Large intestine (tissue), 3 donors: ENCODE measurements around the gene CELF4. TPM values are rescaled to one million over a fixed set of nuclear protein-coding genes. Genes with fewer than 3 reads are reported as not detected.

Source experiments
- DNase-seq, 2 donors: peaks; one replicate each; pipeline versions ENCODE4 v3.0.0 to v3.0.0-alpha.2; 2013
- H3K27ac ChIP-seq: one replicate; pipeline ENCODE4 v1.5.1; 2013; ENCODE audit warnings: low read length
- H3K27me3 ChIP-seq: 2 replicates; pipeline ENCODE4 v1.6.1; 2013; ENCODE audit warnings: low read length; ENCODE audit not compliant: control insufficient read depth, insufficient read depth
- H3K36me3 ChIP-seq: 2 replicates; pipeline ENCODE4 v1.6.1; 2013; ENCODE audit warnings: low read length; ENCODE audit not compliant: control insufficient read depth, insufficient read depth
- H3K4me1 ChIP-seq: one replicate; pipeline ENCODE4 v1.6.1; 2013; ENCODE audit warnings: low read length; ENCODE audit not compliant: control insufficient read depth, insufficient read depth
- H3K4me3 ChIP-seq: one replicate; pipeline ENCODE4 v1.5.1; 2013; ENCODE audit warnings: low read length
- H3K9me3 ChIP-seq: one replicate; pipeline ENCODE4 v1.6.1; 2013; ENCODE audit warnings: mild to moderate bottlenecking, low read depth, low read length, moderate library complexity; ENCODE audit not compliant: control insufficient read depth
- WGBS: methylation state at CpG from one replicate; pipeline ENCODE4 v1.1.5; 2013; ENCODE audit warnings: low lambda C conversion rate; ENCODE audit not compliant: insufficient coverage; 5-methylcytosine and 5-hydroxymethylcytosine counted together
- polyA plus RNA-seq: library from polyadenylated mRNA; unstranded; fragments of 120-200 nt; gene quantifications from one replicate; pipeline ENCODE4 v1.2.1, GENCODE V29; 2013

CELF4 gene
- polyA plus RNA-seq, 1 donor = 16.2 TPM

DNA sequence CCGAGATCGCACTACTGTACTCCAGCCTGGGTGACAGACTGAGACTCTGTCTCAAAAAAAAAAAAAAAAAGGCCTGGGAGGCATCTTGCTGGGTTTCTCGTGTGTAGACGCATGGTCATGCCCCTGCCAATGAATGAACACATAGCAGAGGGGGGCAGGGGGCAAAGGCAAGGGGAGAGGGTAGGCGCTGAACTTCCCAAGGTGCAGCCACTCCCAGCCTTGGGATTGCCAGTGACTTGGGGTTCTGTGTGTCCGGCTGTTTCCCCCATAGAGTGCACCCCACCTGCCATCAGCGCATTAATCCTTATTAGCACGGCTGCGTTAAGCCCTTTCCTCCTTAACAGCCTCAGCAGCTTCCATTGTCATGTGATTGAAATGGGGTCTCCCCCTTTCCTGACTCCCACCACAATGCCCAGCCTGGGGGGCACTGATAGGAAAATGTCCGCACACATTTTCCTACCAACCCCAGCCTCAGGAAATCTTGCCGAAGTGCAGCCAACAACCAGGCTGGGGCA is 225.8 kb downstream of the CELF4 start:
- peaks cover 9% of the 10 kb centered on the region for H3K27me3 ChIP-seq
- no peak overlapping the region for H3K27ac ChIP-seq
- no peak overlapping the region for H3K4me3 ChIP-seq
- no peaks in the 10 kb centered on the region for H3K36me3 ChIP-seq
- no peaks in the 10 kb centered on the region for H3K9me3 ChIP-seq
- H3K4me1 ChIP-seq = no peaks in the 10 kb centered on the region
- WGBS = no CpG with 5 or more reads among the region's 11 CpGs
- DNase-seq = no peak

DNA sequence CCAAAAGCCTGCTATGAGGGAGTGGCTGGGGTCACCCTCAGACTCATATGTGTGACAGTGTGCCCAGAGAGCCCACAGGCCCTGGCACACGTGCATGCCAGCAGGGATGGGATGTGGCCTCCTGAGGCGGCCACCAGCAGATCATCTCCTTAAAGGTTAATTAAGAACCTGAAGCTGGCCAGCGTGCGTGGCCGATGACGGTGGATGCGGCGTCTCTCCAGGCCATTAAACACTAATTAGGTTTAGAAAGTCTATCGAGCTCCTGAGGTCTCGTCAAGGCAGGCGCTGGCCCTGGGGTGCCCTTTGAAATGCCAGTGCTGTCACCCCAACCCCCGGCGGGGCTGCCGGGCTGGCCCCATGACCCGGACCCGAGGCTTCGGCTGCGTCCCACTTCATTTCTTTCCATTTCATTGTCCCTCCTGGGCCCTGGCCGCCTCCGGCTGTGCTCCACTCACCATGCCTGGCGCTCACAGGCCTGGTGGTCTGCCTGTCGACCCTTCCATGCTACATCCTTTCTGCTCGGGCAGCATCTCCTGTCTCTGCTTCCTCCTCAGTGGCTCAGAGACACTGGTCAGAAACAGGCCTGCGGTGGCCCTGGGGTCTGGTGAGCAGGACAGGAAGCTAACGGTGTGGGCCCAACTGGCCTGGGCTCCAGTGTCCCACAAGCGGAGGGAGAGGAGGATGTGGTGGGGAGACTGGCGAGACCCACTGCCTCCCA is 228.9 kb downstream of the CELF4 start:
- H3K4me3 ChIP-seq = no peak overlapping the region
- 94% methylated on average over 3 of the region's 27 CpGs for WGBS
- no peak overlapping the region for H3K27ac ChIP-seq
- no peaks in the 10 kb centered on the region for H3K4me1 ChIP-seq
- H3K36me3 ChIP-seq = no peaks in the 10 kb centered on the region
- no peaks in the 10 kb centered on the region for H3K27me3 ChIP-seq
- H3K9me3 ChIP-seq = no peaks in the 10 kb centered on the region
- DNase-seq = no peak

DNA sequence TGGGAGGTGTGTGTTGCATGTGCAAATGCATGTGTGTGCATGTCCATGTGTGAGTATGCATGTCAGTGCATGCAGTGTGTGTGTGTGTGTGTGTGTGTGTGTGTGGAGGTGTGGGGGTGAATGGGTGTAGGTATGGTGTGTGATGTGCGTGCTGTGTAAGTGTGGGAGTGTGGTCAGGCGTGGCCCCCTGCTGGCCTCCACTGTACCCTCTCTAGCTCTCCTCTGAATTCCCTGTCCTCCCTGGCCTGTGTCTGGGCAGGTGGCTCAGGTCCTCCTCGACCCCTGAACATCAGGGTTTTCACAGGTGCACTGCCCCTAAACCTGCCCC is 230.2 kb downstream of the CELF4 start:
- no CpG with 5 or more reads among the region's 3 CpGs for WGBS
- Histone ChIP-seq H3K9me3 (no peaks in the 10 kb centered on the region), H3K4me3 (no peak overlapping the region), H3K27me3 (no peaks in the 10 kb centered on the region), H3K36me3 (no peaks in the 10 kb centered on the region), H3K4me1 (no peaks in the 10 kb centered on the region), H3K27ac (no peak overlapping the region)
- no peak for DNase-seq

DNA sequence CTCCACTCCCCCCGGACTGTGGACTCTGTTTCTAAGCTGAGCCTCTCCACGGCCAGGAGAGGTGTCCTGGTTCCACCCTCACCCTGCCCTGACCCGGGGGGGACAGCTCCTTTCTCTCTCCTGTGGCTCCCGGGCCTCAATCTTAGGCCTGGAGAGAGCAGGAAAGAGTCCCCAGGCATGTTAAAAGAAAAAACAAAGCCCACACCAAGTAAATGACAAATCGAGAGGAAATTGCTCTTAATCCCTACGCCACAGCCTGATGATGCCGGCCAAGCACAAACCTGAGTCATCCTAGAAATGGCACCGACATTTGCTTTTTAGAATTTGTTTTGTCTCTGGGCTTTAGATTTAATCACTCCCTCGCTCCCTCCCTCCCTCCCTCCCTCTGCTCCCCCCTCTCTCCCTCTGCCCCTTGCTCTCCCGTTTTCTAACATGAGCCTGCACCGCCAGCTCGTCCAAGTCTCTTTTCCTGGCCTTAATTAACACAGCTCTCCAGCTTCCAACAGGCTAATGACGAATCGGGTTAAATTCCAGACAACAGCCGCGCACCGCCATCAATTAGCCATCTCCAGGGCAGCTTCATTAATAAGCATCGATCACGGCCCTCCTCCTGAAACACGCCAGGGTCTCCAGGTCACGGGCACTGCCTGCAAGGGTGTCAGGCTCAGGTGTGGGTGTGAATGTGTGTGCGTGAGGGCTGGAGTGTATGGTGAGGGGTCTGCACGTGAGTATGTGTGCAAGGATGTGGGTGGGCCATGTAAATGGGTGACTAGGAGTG is 230.8 kb downstream of the CELF4 start:
- no peak for DNase-seq
- Histone ChIP-seq H3K27me3 (no peaks in the 10 kb centered on the region), H3K36me3 (no peaks in the 10 kb centered on the region), H3K4me3 (no peak overlapping the region), H3K4me1 (no peaks in the 10 kb centered on the region), H3K27ac (peak overlapping the region; percentile 42), H3K9me3 (no peaks in the 10 kb centered on the region)
- no CpG with 5 or more reads among the region's 23 CpGs for WGBS

DNA sequence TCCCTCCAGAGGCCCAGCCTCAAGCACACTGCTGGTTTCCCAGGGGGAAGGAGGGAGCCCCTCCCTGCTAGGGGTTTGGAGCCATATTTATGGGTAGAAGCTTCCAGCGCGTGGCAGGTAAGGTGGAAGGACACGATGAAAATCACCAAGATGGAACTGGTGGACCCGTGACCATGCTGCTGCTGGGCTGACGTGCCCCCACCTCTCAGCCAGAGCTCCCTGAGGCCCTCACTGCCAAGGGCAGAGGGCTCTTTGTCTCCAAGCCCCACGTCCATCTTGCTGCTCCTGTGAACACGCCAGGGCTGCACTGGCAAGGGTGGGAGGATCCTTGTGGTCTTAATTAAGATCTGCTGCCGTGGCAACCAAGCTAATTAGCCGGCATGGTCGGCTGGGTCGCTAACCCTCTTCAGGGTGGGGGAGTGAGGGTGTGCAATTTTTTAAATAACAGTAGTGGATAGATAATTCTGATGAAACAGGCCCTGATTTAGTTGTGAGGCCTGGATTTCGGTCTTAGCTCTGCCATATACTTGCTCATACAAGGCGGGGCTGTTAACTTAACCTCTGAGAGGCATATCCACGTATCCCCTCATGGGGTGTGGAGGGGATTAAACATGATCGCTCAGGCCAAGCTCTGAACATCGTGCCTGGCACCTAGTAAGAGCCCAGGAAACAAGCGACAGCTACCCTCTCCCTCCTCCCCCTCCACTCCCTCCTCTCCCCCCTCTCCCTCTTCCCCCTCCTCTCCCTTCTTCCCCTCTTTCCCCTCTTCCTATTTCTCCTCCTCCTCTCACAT is 232.8 kb downstream of the CELF4 start:
- DNase-seq = no peak
- WGBS = no CpG with 5 or more reads among the region's 17 CpGs

DNA sequence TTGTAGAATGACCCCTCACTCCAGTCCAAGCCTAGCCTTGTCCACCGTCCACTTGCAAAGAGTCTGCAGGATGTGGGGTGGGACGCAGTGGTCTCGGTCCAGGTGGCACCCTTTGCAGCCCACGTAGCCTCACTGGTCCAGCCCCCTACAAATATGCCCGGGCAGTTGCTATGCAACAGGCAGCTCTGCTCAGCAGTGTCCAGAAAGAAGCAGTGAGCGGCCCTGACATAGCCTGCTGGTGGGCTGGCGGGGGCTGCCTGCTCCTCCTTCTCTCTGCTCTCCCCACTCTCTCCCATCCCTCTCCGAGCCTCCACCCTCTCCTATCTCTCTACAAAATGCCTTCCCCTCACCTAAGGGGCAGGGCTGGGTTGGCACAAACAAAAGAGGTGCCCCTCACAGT is 233.4 kb downstream of the CELF4 start:
- no peak for DNase-seq
- no peaks in the 10 kb centered on the region for H3K27me3 ChIP-seq
- H3K36me3 ChIP-seq = no peaks in the 10 kb centered on the region
- H3K4me3 ChIP-seq = no peak overlapping the region
- H3K27ac ChIP-seq = peak overlapping the region; percentile 53
- H3K9me3 ChIP-seq = no peaks in the 10 kb centered on the region
- no peaks in the 10 kb centered on the region for H3K4me1 ChIP-seq
- WGBS = no CpG with 5 or more reads among the region's 8 CpGs

More for the DNA sequence above, 232.8 kb downstream of the CELF4 start:
- Histone ChIP-seq H3K27me3 (no peaks in the 10 kb centered on the region), H3K4me1 (no peaks in the 10 kb centered on the region), H3K4me3 (no peak overlapping the region), H3K27ac (peak overlapping the region; percentile 53), H3K9me3 (no peaks in the 10 kb centered on the region), H3K36me3 (no peaks in the 10 kb centered on the region)

DNA sequence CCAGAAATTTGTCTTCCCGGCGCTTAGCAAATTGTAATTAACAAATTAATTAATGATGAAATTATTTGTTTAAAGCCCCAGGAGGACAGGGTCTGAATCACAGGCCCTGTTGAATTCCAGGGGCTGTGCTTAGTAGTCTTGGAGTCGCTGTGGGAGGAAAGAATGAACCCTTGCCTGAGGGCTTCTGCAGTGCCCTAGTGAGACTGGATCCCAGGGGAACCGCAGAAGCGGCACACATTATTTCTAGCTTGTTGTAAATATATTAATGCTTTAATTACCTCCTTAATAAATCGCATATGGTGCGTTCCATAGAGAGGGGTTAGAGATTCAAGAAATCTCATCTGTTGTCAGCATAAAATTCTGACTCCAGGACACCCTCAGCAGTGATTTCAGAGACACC is 235.4 kb downstream of the CELF4 start:
- no CpG with 5 or more reads among the region's 7 CpGs for WGBS
- DNase-seq = no peak
- H3K27me3 ChIP-seq = no peaks in the 10 kb centered on the region
- no peaks in the 10 kb centered on the region for H3K4me1 ChIP-seq
- H3K36me3 ChIP-seq = no peaks in the 10 kb centered on the region
- no peak overlapping the region for H3K27ac ChIP-seq
- H3K9me3 ChIP-seq = no peaks in the 10 kb centered on the region
- H3K4me3 ChIP-seq = no peak overlapping the region

DNA sequence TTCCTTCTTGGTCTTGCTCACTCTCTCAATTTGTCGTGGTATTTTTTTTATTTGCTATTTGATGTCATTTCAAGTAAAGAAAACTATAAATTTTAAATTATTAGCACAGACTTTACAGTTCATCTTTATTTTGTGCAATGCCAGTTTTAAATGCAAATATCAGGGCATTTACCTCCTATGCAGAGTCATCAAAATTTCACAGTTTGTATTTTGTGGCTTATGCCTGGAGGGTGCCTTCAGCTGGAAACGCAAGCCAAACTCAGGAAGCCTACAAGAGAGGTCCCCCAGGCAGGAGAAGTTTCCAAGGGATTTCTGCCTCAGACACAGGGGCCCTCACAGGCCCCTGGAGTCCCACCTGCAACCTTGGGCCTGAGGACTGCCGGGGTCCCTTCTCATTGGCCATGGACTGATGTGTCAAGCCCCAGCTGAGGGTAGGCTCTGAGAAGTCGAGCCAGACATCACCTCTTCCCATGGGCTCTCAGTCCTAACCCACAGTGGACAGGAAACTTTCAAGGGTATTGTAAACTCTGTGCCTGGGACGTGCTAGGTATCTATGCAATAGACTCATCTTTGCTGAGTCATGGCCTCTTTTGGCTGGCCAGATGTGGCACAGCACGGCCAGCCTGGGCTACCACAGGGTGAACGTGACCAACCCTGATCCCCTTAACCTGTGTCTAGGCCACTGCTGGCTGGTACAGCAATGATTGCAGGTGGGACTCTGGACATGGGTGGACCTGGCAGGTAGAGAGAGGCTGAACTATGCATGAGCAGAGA is 236.5 kb downstream of the CELF4 start:
- WGBS = no CpG with 5 or more reads among the region's 7 CpGs
- Histone ChIP-seq H3K9me3 (no peaks in the 10 kb centered on the region), H3K27ac (no peak overlapping the region), H3K4me1 (no peaks in the 10 kb centered on the region), H3K4me3 (no peak overlapping the region), H3K36me3 (no peaks in the 10 kb centered on the region), H3K27me3 (no peaks in the 10 kb centered on the region)
- DNase-seq = no peak

DNA sequence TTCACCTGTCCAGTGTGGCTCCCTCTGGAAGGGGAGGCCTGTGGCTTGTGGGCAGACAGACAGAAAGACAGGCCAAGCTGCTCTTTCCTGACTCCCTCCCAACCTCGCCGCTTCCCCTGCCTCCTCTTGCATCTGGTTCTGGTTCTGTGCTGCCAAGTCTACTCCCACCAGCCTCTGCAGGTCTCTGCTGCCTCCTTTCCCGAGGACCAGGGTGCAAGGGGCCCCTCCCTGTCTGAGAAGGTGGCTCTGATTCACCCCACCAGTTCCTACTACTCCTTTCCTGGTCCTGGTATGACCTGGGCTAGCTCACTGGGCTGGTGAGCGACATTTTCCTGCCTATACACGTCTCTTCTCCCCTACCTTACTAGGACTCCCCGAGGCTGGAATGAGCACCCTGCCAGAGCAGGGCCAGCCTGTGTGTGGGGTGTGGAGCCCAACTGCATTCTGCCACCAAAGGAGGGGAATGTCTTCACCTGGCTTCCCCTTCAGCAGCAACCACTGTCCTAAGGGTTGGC is 238.5 kb downstream of the CELF4 start:
- Histone ChIP-seq H3K27me3 (peaks cover 2% of the 10 kb centered on the region), H3K27ac (no peak overlapping the region), H3K4me3 (no peak overlapping the region), H3K4me1 (no peaks in the 10 kb centered on the region), H3K9me3 (no peaks in the 10 kb centered on the region), H3K36me3 (no peaks in the 10 kb centered on the region)
- WGBS = no CpG with 5 or more reads among the region's 6 CpGs
- no peak for DNase-seq
